ENCODE results near the gene PPP6R3. TPM values are rescaled to one million over a fixed set of nuclear protein-coding genes. Genes with fewer than 3 reads are reported as not detected.

Gene PPP6R3
- total and polyA plus RNA-seq, 2 of the 8 experiments (the other 6 are each of a cell fraction or from before 2014, with no cell fraction given), result 44.6 to 150 TPM

GRCh38 chr11:68517121-68517741, 56.7 kb downstream of the PPP6R3 start (continued):
- no peak for TF ChIP-seq TAF1 (IDR thresholded peaks at IDR 0.05; ENCODE audit: low read depth, low read length)
